ENCODE measurements around the gene LAIR2.

Gene LAIR2

GRCh38 chr19:54521860-54522513 lies 19.4 kb downstream of the LAIR2 start:
- TF ChIP-seq FOXP2 (optimal IDR thresholded peaks at IDR 0.05; ENCODE audit: borderline replicate concordance, extremely low read depth, extremely low read length, insufficient read depth), result no peak
- no peak for TF ChIP-seq TAF1 (IDR thresholded peaks at IDR 0.05; ENCODE audit: borderline replicate concordance, insufficient read depth, low read length)
- no peak for TF ChIP-seq SIN3A (IDR thresholded peaks at IDR 0.05; ENCODE audit: borderline replicate concordance, insufficient read depth, low read length)

- TF ChIP-seq REST (IDR thresholded peaks at IDR 0.05; ENCODE audit: insufficient read depth in 1 of 2, low read depth in 2 of 2, low read length in 2 of 2) (no peak), SIN3A (IDR thresholded peaks at IDR 0.05; ENCODE audit: borderline replicate concordance, insufficient read depth, low read length) (no peak), POLR2AphosphoS5 (IDR thresholded peaks at IDR 0.05; ENCODE audit: low read depth, low read length) (no peak), FOXP2 (optimal IDR thresholded peaks at IDR 0.05; ENCODE audit: borderline replicate concordance, extremely low read depth, extremely low read length, insufficient read depth) (no peak), TAF1 (IDR thresholded peaks at IDR 0.05; ENCODE audit: borderline replicate concordance, insufficient read depth, low read length) (no peak)
Observed at GRCh38 chr19:54523403-54523802, 20.8 kb downstream of the LAIR2 start.

- TF ChIP-seq REST (IDR thresholded peaks at IDR 0.05; ENCODE audit: insufficient read depth in 1 of 2, low read depth in 2 of 2, low read length in 2 of 2) (no peak), FOXP2 (optimal IDR thresholded peaks at IDR 0.05; ENCODE audit: borderline replicate concordance, extremely low read depth, extremely low read length, insufficient read depth) (no peak), POLR2AphosphoS5 (IDR thresholded peaks at IDR 0.05; ENCODE audit: low read depth, low read length) (no peak)
Observed at GRCh38 chr19:54525636-54526035, 23.0 kb downstream of the LAIR2 start.

DNA sequence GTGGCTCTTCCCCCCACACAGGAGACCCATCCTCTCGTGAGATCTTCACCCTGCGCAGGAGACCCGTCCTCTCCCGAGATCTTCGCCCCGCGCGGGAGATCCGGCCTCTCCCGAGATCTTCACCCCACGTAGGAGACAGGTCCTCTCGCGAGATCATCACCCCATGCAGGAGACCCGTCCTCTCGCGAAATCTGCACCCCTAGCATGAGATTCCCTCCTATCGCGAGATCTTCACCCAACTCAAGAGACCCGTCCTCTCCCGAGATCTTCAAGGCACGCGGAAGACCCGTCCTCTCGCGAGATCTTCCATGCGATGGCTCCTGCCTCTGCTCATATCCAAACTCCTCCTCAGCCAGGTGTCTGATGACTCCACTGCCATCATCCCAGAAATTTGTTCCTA lies 24.3 kb downstream of the LAIR2 start:
- TF ChIP-seq FOXP2 (optimal IDR thresholded peaks at IDR 0.05; ENCODE audit: borderline replicate concordance, extremely low read depth, extremely low read length, insufficient read depth), result no peak

DNA sequence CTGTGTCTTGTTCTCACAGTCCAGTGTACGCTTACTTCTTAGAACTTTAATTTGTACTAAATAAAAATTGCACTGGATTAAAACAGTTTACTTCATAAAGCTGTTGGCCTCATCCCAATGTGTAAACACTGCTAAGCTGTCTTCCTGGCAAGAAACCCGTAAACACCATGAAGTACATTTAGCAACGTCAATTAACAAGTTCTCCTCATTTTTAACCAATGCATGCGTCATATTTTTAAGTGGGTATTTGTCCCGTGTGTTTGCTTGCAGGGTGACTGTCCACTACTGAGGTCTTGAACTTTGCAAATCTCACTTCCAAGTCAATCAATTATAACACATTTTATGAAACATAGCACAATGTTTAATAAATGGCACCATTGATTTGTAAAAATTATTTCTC lies 28.2 kb downstream of the LAIR2 start:
- no peak for TF ChIP-seq REST (IDR thresholded peaks at IDR 0.05; ENCODE audit: insufficient read depth in 1 of 2, low read depth in 2 of 2, low read length in 2 of 2)

DNA sequence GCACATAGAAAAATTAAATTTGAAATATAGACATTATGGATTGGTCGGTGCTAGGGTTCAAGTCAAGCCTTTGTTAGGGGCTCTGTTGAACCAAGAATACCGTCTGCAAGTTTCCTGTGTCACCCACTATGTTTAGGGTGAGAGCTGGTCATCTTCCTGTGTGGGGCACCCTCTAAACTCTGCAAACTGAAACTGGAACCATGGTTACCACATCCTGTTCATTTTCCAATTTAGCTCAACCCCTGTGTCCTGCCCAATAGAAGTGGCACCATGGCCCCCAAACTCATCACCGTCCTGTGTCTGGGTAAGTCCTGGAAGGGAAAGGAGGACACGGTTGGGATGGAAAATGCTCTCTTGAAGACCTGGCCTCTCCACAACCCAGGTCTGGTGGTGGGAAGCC lies 29.9 kb downstream of the LAIR2 start:
- TF ChIP-seq TAF1 (IDR thresholded peaks at IDR 0.05; ENCODE audit: borderline replicate concordance, insufficient read depth, low read length) (no peak), SIN3A (IDR thresholded peaks at IDR 0.05; ENCODE audit: borderline replicate concordance, insufficient read depth, low read length) (no peak), REST (IDR thresholded peaks at IDR 0.05; ENCODE audit: insufficient read depth in 1 of 2, low read depth in 2 of 2, low read length in 2 of 2) (no peak), POLR2AphosphoS5 (IDR thresholded peaks at IDR 0.05; ENCODE audit: low read depth, low read length) (no peak), FOXP2 (optimal IDR thresholded peaks at IDR 0.05; ENCODE audit: borderline replicate concordance, extremely low read depth, extremely low read length, insufficient read depth) (no peak)

All from PFSK-1 (cell line).